Endodermal cell (in vitro differentiated cells): ENCODE data around the gene SLC35D2. TPM values are rescaled to one million over a fixed set of nuclear protein-coding genes. Genes with fewer than 3 reads are reported as not detected.

Experiments
- DNase-seq: peaks from one replicate; pipeline ENCODE4 v3.0.0-alpha.2; 2017
- H3K27ac ChIP-seq: 2 replicates; pipeline ENCODE4 v1.5.1; 2013; ENCODE audit warnings: mild to moderate bottlenecking, low read depth, low read length, moderate library complexity
- H3K27me3 ChIP-seq: 2 replicates; pipeline ENCODE4 v1.6.1; 2013; ENCODE audit warnings: mild to moderate bottlenecking, low read length, moderate library complexity; ENCODE audit not compliant: insufficient read depth, control insufficient read depth, poor library complexity, severe bottlenecking
- H3K36me3 ChIP-seq: 2 replicates; pipeline ENCODE4 v1.7.0; 2013; ENCODE audit warnings: mild to moderate bottlenecking, low read length, moderate library complexity; ENCODE audit not compliant: control insufficient read depth, insufficient read depth
- H3K4me1 ChIP-seq: one replicate; pipeline ENCODE4 v1.7.0; 2013; ENCODE audit warnings: low read length; ENCODE audit not compliant: control insufficient read depth, insufficient read depth
- H3K4me3 ChIP-seq: 2 replicates; pipeline ENCODE4 v1.5.1; 2013; ENCODE audit warnings: mild to moderate bottlenecking, low read length, moderate library complexity
- H3K9ac ChIP-seq: 2 replicates; pipeline ENCODE4 v1.6.1; 2013; ENCODE audit warnings: mild to moderate bottlenecking, low read length, moderate library complexity; ENCODE audit not compliant: poor library complexity, severe bottlenecking; ENCODE audit errors: extremely low read depth
- H3K9me3 ChIP-seq: 2 replicates; pipeline ENCODE4 v1.6.1; 2013; ENCODE audit warnings: mild to moderate bottlenecking, low read length, moderate library complexity; ENCODE audit not compliant: control insufficient read depth
- H3K27ac Mint-ChIP-seq: 2 replicates; pipeline ENCODE4 v1.8.0; 2020; ENCODE audit warnings: mixed read lengths
- H3K27me3 Mint-ChIP-seq: 2 replicates; pipeline ENCODE4 v1.8.0; 2021; ENCODE audit warnings: mild to moderate bottlenecking, mixed read lengths; ENCODE audit not compliant: insufficient read depth
- H3K36me3 Mint-ChIP-seq: 2 replicates; pipeline ENCODE4 v1.8.0; 2020; ENCODE audit warnings: low read depth, mixed read lengths
- H3K4me1 Mint-ChIP-seq: 2 replicates; pipeline ENCODE4 v1.8.0; 2020; ENCODE audit warnings: mixed read lengths
- H3K4me3 Mint-ChIP-seq: 2 replicates; pipeline ENCODE4 v1.8.0; 2020; ENCODE audit warnings: mild to moderate bottlenecking, moderate library complexity, mixed read lengths
- H3K9me3 Mint-ChIP-seq: 2 replicates; pipeline ENCODE4 v1.8.0; 2020; ENCODE audit warnings: mild to moderate bottlenecking, mixed read lengths
- CTCF ChIP-seq: fragments of 200-600 bp; sonication (generic); conservative IDR thresholded peaks from 2 replicates; pipeline ENCODE4 v1.5.0; 2021; ENCODE audit warnings: antibody characterized with exemption, mild to moderate bottlenecking
- WGBS, 2 experiments: methylation state at CpG; one replicate each; pipeline versions ENCODE4 v1.1.5 to v1.1.7; 2013; ENCODE audit warnings: missing lambda C conversion rate in 2 of 2, mixed read lengths in 1 of 2; ENCODE audit not compliant: insufficient coverage in 1 of 2, insufficient read length in 1 of 2; 5-methylcytosine and 5-hydroxymethylcytosine counted together
- total RNA-seq, 2 donors: library from RNA; stranded (reverse); fragmentation: NEBNext Ultra II Directional in 1 of 2; extraction: Animal tissue kit (Norgen Biotek cat#: 25700) in 1 of 2; gene quantifications; 2 replicates in 1 of 2; 3 replicates in 1 of 2; pipeline ENCODE4 v1.2.1, GENCODE V29; 2021

The SLC35D2 gene
- total RNA-seq, 2 donors from 2014 or later = 31.9 to 36.2 TPM

DNA sequence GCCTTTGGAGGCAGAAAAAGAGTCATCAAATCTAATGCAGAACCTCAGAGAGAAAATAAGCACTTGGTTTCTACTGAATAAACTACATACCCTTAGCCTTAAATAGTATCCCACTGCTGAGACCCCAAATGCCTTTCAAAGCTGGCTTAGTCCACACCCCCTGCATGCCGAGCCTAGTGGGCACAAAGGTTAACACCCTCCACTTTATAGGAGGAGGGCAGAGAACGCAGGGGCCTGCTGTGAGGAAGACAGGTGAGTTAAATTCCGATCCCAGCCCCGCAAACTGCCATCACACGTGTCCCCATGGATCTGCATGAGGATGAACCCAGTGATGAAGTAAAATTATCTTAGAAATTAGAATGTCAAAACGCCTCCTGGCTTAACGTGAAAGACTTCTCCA is 62.0 kb downstream of the SLC35D2 start:
- Mint-ChIP-seq H3K9me3 (no peaks in the 10 kb centered on the region), H3K4me3 (no peak overlapping the region), H3K4me1 (peaks cover 14% of the 10 kb centered on the region), H3K27me3 (no peaks in the 10 kb centered on the region), H3K36me3 (peaks cover 18% of the 10 kb centered on the region), H3K27ac (no peak overlapping the region)
- Histone ChIP-seq H3K4me3 (no peak overlapping the region), H3K9me3 (no peaks in the 10 kb centered on the region), H3K9ac (no peak overlapping the region), H3K36me3 (peaks cover 14% of the 10 kb centered on the region), H3K4me1 (peaks cover 2% of the 10 kb centered on the region), H3K27ac (no peak overlapping the region), H3K27me3 (no peaks in the 10 kb centered on the region)
- WGBS, 2 experiments = 58 to 70% methylated on average over 4 to 7 of the region's 7 CpGs
- DNase-seq = peak; percentile 64
- TF ChIP-seq CTCF = no peak

DNA sequence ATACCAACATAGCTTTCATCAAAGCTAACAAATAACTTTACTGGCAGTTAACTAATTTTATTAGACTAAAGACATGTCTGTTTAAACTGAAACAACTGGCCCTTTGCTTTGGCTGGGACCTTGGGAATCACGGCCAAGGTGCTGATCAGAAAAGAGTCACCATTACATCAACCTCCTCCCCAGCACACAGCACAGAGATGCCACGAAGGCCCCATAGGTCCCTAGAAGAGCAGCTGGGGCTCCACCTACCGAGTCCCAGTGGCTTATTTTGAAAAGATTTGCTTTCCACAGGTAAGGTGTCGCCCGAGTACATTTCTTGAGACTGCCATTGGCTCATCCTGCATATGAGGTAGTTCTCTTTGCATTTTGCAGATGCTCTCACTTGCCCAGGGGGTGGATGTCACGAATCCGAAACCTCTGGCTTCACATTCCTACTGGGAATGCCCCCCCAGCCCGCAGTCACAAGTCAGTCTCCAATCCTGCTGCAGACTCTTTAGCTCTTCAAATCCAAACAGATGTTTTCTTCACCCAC is 62.7 kb downstream of the SLC35D2 start:
- TF ChIP-seq CTCF = no peak
- no peak overlapping the region for H3K4me3 Mint-ChIP-seq
- WGBS, 2 experiments = 81 to 85% methylated on average over 5 to 8 of the region's 8 CpGs
- Histone ChIP-seq H3K4me1 (peaks cover 2% of the 10 kb centered on the region), H3K27ac (no peak overlapping the region), H3K27me3 (no peaks in the 10 kb centered on the region), H3K36me3 (peaks cover 14% of the 10 kb centered on the region), H3K4me3 (no peak overlapping the region), H3K9ac (no peak overlapping the region), H3K9me3 (no peaks in the 10 kb centered on the region)
- no peaks in the 10 kb centered on the region for H3K27me3 Mint-ChIP-seq
- no peaks in the 10 kb centered on the region for H3K9me3 Mint-ChIP-seq
- DNase-seq = peak; percentile 53
- peaks cover 14% of the 10 kb centered on the region for H3K4me1 Mint-ChIP-seq
- no peak overlapping the region for H3K27ac Mint-ChIP-seq
- peaks cover 18% of the 10 kb centered on the region for H3K36me3 Mint-ChIP-seq

DNA sequence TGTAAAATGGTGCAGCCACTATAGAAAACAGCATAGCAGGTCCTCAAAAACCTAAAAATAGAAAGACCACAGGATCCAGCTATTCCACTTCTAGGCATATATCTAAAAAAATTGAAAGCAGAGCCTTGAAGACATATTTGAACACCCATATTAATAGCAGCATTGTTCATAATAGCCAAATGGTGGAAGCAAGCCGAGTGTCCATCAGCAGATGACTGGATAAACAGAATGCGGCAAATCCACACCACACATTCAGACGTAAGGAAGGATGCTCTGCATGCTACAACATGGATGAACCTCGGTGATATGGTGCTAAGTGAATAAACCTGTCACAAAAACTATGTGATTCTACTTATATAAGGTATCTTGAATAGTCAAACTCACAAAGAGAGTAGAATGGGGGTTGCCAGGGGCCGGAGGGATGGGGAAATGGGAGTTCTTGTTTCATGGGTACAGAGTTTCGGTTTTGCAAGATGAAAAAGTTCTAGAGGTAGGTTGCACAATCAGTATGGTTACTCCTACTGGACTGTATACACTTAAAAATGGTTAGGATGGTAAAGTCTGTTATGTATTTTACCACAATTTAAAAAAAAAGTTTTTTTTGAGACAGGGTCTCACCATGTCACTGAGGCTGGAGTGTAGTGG is 64.5 kb downstream of the SLC35D2 start:
- Histone ChIP-seq H3K9ac (no peak overlapping the region), H3K9me3 (peaks cover 2% of the 10 kb centered on the region), H3K4me3 (no peak overlapping the region), H3K27ac (no peak overlapping the region), H3K27me3 (no peaks in the 10 kb centered on the region), H3K4me1 (peaks cover 2% of the 10 kb centered on the region), H3K36me3 (peaks cover 14% of the 10 kb centered on the region)
- TF ChIP-seq CTCF = no peak
- Mint-ChIP-seq H3K4me3 (no peak overlapping the region), H3K9me3 (peaks cover 10% of the 10 kb centered on the region), H3K36me3 (peaks cover 27% of the 10 kb centered on the region), H3K4me1 (peaks cover 14% of the 10 kb centered on the region), H3K27me3 (peaks cover 2% of the 10 kb centered on the region), H3K27ac (no peak overlapping the region)
- DNase-seq = no peak
- WGBS, 2 experiments = 75 to 88% methylated on average over 3 to 6 of the region's 6 CpGs
